Psoas muscle (tissue), 8 donors: ENCODE data around the gene CXCL3. TPM values are rescaled to one million over a fixed set of nuclear protein-coding genes. Genes with fewer than 3 reads are reported as not detected.

Experiments
- ATAC-seq, 4 donors: fragments of 200-7000 bp; cut with Tn5 transposase; one replicate each; pipeline ENCODE4 v1.9.1; 2020; ENCODE audit warnings: moderate library complexity in 3 of 4, mild to moderate bottlenecking in 2 of 4
- DNase-seq, 2 donors: peaks; one replicate each; pipeline ENCODE4 v3.0.0-alpha.2; 2020
- H3K27ac ChIP-seq: fragments of 200-600 bp; one replicate; pipeline ENCODE4 v1.8.0; 2022
- H3K27me3 ChIP-seq, 3 donors: fragments of 200-600 bp in 1 of 3; one replicate each; pipeline versions ENCODE4 v1.6.1 to v1.8.0; 2013 to 2022; ENCODE audit warnings: low read length in 2 of 3, mild to moderate bottlenecking in 2 of 3, moderate library complexity in 1 of 3; ENCODE audit not compliant: insufficient read depth in 3 of 3
- H3K36me3 ChIP-seq, 2 donors: fragments of 200-600 bp in 1 of 2; one replicate each; pipeline versions ENCODE4 v1.6.1 to v1.8.0; 2013 to 2022; ENCODE audit warnings: low read depth in 1 of 2, mild to moderate bottlenecking in 1 of 2, moderate library complexity in 1 of 2; ENCODE audit not compliant: insufficient read depth in 1 of 2
- H3K4me1 ChIP-seq: fragments of 200-600 bp; one replicate; pipeline ENCODE4 v1.8.0; 2022
- H3K4me3 ChIP-seq: fragments of 200-600 bp; one replicate; pipeline ENCODE4 v1.8.0; 2022; ENCODE audit warnings: mild to moderate bottlenecking
- H3K9me3 ChIP-seq: fragments of 200-600 bp; one replicate; pipeline ENCODE4 v1.8.0; 2022
- WGBS, 3 donors: extraction: QIAGEN DNeasy Blood & Tissue Kit; methylation state at CpG; one replicate each; pipeline versions ENCODE4 v1.1.6 to v1.1.7; 2013; 5-methylcytosine and 5-hydroxymethylcytosine counted together
- intact Hi-C, 2 donors: fragments of 100-400 bp; cut with DNase I; formaldehyde crosslinking; loops; one replicate each; pipeline versions ENCODE4 v1.11.0 to v1.14.2; 2022
- long read RNA-seq, 2 donors: library from polyadenylated mRNA; unstranded; transcript quantifications; one replicate each; pipeline ENCODE4 v2.0.0, GENCODE V29; 2021
- polyA plus RNA-seq, 3 donors: library from polyadenylated mRNA; stranded (reverse); fragments of 200-250 nt; gene quantifications; one replicate each; pipeline ENCODE4 v1.2.3, GENCODE V29; 2013
- total RNA-seq, 4 donors: library from RNA; stranded (reverse); fragmentation: NEBNext Ultra II Directional in 2 of 4; extraction: Animal tissue kit (Norgen Biotek cat#: 25700) in 2 of 4; gene quantifications; one replicate each; pipeline versions ENCODE4 v1.2.1 to v1.2.4, GENCODE V29; 2021 to 2023
- TF ChIP-seq, protein P1 (sequence below): fragments of 200-600 bp; IDR thresholded peaks from one replicate; pipeline ENCODE4 v1.8.0; 2022; ENCODE audit warnings: antibody characterized with exemption
- donor health status: healthy with polysubstance abuse.
- donor health status: DM: no; HTN: no; CAD: no; lungs with moderate emphysema.
- donor health status: Bipolar disorder and iron deficiency.
- donor health status: healthy.
- donor health status: DM: yes; HTN: yes; CAD: no.
- donor health status: DM: no; HTN: no; CAD: no.
- donor health status: DM: no; HTN: no; CAD: no.
- donor health status: DM: yes; HTN: yes; CAD: no.

CXCL3 gene
- total RNA-seq, result 1 to 10 TPM in 1 of 4 donors, under 1 TPM in 3; 0.40 to 2.4 (median 0.77) TPM
- polyA plus RNA-seq, result 1 to 10 TPM in 1 of 3 donors, under 1 TPM in 2; 0.43 to 1.4 (median 0.46) TPM
- long read RNA-seq, donor 1, partial matches to known transcripts, result 0 of 1 reads
- long read RNA-seq, donor 1, other reads (novel, unspliced or antisense), result 0 of 1 reads
- long read RNA-seq, donor 2, partial matches to known transcripts, result 0 of 1 reads
- long read RNA-seq, donor 2, other reads (novel, unspliced or antisense), result 0 of 1 reads

DNA sequence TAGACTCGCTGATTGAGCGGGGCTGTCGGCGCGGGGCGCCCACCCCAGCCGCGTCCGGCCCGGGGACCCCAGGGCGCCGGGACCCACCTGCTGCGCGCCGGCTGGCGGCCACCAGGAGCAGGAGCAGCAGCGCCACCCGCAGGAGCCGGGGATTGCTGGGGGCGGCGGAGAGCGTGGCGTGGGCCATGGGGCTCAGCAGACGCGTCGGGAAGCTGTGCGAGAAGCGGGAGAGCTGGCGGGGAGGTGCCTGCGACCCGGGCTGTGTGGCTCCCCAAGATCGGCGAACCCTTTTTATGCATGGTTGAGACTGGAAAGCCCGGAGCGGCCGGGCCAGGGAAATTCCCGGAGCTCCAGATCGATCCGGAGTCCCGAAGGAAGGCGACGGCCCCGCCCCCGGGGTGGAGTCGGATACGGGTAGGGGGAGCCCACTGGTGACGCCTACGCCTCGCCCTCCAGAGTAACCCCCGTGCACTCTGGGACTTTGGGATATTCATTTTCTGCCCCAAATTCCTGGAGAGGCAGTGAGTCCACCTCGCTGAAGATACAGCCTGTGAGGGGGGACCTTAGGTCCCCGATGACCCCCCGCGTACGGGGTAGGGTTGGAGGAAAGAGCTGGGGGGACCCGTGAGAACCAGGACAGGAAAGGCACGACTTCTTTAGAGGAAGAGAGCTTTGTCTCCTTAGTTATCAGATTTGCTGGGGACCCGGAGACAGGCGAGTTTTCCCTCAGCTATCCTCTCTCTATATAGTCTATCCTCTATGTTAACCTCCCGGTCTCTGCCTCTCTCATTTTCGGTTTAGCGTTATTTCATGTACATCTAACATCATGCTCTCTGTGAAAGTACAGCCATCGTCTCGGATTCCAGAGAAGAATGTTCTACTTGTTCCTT lies at the start of gene CXCL3:
Gene CXCL3, minus strand, starts transcription at position 265 of the 890 bp plus-strand sequence. Its CDS starts 78 bp downstream, at position 187.
- TF ChIP-seq, protein P1, sequence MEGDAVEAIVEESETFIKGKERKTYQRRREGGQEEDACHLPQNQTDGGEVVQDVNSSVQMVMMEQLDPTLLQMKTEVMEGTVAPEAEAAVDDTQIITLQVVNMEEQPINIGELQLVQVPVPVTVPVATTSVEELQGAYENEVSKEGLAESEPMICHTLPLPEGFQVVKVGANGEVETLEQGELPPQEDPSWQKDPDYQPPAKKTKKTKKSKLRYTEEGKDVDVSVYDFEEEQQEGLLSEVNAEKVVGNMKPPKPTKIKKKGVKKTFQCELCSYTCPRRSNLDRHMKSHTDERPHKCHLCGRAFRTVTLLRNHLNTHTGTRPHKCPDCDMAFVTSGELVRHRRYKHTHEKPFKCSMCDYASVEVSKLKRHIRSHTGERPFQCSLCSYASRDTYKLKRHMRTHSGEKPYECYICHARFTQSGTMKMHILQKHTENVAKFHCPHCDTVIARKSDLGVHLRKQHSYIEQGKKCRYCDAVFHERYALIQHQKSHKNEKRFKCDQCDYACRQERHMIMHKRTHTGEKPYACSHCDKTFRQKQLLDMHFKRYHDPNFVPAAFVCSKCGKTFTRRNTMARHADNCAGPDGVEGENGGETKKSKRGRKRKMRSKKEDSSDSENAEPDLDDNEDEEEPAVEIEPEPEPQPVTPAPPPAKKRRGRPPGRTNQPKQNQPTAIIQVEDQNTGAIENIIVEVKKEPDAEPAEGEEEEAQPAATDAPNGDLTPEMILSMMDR, result peak; percentile 23
- peaks cover 0 to 24% (median 3%) of the 10 kb centered on the region in 3 donors for H3K27me3 ChIP-seq
- peak within 1 kb of the TSS; percentile 57 for H3K27ac ChIP-seq
- 0% methylated on average over 49 to 60 of the region's 64 CpGs for WGBS, 3 donors
- peak; percentile 74 to 75 for DNase-seq
- intact Hi-C loops, result loop anchor here in 1 of 2 donors (5.0 kb wide), 1 partner anchor 54 kb away; no protein-coding TSS in a partner anchor
- no peaks in the 10 kb centered on the region for H3K36me3 ChIP-seq
- H3K4me1 ChIP-seq, result peaks cover 5% of the 10 kb centered on the region
- peak; percentile 57 to 83 (median 67) for ATAC-seq
- no peaks in the 10 kb centered on the region for H3K9me3 ChIP-seq
- H3K4me3 ChIP-seq, result peak within 1 kb of the TSS; percentile 71

DNA sequence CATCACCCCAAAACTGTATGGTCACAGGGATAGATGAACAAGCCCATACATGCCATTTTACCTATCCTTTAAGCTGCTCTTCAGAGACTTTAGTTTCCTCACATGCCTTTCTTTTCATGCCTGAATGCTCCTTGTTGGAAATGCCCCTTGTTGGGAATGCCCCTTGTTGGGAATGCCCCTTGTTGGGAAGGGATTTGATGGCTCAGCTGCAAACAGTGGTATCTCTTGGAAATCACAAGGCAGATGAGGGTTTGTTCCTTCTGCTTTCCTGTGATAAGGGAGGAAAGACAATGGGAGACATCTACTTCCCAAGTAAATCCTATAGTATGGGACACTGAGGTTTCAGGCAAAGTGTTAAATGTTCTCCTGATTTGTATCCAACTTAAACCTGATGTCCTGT lies 49.0 kb upstream of the CXCL3 start:
- no peaks in the 10 kb centered on the region for H3K9me3 ChIP-seq
- no peaks in the 10 kb centered on the region for H3K36me3 ChIP-seq
- intact Hi-C loops, result no loop called here
- no peak overlapping the region for H3K4me3 ChIP-seq
- H3K4me1 ChIP-seq, result no peaks in the 10 kb centered on the region
- no peak for ATAC-seq
- no peak for DNase-seq
- no peak overlapping the region for H3K27ac ChIP-seq
- H3K27me3 ChIP-seq, result no peaks in the 10 kb centered on the region
- TF ChIP-seq, protein P1, result no peak

DNA sequence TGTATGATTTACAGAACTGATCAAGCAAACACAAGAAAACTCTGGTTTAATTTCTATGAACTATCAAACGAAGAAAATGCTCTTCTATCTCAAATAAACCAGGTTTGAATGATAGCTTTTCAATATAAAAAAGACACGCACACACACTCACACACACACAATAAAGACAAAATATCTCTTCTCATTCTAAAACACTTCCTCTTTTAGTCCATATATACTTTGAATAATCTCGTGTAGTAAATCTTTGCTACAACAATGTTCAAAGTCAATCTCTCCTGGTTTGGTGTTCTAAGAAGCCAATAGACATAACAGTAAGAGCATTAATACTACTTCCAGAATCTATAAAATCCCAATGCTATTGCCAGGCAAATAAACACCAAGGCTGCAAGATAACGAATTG lies 47.2 kb upstream of the CXCL3 start:
- H3K9me3 ChIP-seq, result no peaks in the 10 kb centered on the region
- no peaks in the 10 kb centered on the region for H3K27me3 ChIP-seq
- TF ChIP-seq, protein P1, result no peak
- DNase-seq, result no peak
- WGBS, 3 donors, result 79 to 87% (median 83%) methylated on average over 4 of the region's 4 CpGs
- no peaks in the 10 kb centered on the region for H3K36me3 ChIP-seq
- ATAC-seq, result no peak
- intact Hi-C loops, result no loop called here
- H3K27ac ChIP-seq, result no peak overlapping the region
- H3K4me1 ChIP-seq, result no peaks in the 10 kb centered on the region
- no peak overlapping the region for H3K4me3 ChIP-seq

DNA sequence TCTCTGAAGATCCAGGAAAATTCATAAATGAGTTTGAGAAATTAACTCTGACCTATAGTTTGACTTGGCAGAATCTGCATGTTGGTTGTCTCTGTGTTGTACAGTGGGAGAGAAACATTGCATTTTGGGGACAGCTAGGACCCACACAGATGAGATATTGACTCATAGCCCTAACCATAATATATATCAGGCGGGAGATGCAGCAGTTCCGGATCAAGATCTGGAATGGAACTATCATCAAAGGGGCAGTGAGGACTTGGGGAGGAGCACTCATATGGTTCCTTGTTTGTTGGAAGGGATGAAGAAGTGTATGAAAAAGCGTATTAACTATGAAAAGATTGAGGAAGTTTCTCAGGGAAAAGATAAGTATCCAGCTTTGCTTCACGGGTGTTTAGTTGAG lies 46.5 kb upstream of the CXCL3 start:
- Histone ChIP-seq H3K27ac (no peak overlapping the region), H3K27me3 (no peaks in the 10 kb centered on the region), H3K36me3 (no peaks in the 10 kb centered on the region), H3K4me1 (no peaks in the 10 kb centered on the region), H3K4me3 (no peak overlapping the region), H3K9me3 (no peaks in the 10 kb centered on the region)
- TF ChIP-seq, protein P1, result no peak
- no peak for ATAC-seq
- DNase-seq, result no peak
- WGBS, 3 donors, result 81 to 85% (median 83%) methylated on average over 4 of the region's 4 CpGs
- intact Hi-C loops, result no loop called here
